Astrocyte (in vitro differentiated cells and primary cell): Measurements from ENCODE around the gene CNPY2.

Source experiments
- EZH2 ChIP-seq: IDR thresholded peaks from 2 replicates; pipeline ENCODE4 v1.6.1; 2012; ENCODE audit warnings: mild to moderate bottlenecking, low read length, inconsistent platforms; ENCODE audit not compliant: insufficient read depth
- TF ChIP-seq, protein P1 (sequence below): IDR thresholded peaks from 2 replicates; pipeline ENCODE4 v1.5.1; 2011; ENCODE audit warnings: low read depth, mild to moderate bottlenecking, inconsistent platforms, low read length, moderate library complexity; ENCODE audit not compliant: insufficient read depth

DNA sequence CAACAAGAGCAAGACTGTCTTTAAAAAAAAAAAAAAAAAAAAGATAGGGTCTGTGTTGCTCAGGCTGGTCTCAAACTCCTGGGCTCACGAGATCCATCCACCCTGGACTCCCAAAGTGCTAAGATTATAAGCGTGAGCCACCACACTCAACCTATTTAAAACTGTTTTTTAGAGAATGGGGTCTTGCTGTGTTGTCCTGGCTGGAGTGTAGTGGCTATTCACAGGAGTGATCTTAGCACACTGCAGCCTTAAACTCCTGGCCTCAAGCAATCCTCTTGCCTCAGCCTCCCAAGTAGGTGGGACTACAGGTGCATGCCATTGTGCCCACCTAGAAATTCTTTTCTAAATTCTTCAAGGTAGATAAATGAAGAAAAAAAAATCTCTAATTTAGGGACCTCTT, 41.5 kb downstream of the CNPY2 start:
- TF ChIP-seq, protein P1, sequence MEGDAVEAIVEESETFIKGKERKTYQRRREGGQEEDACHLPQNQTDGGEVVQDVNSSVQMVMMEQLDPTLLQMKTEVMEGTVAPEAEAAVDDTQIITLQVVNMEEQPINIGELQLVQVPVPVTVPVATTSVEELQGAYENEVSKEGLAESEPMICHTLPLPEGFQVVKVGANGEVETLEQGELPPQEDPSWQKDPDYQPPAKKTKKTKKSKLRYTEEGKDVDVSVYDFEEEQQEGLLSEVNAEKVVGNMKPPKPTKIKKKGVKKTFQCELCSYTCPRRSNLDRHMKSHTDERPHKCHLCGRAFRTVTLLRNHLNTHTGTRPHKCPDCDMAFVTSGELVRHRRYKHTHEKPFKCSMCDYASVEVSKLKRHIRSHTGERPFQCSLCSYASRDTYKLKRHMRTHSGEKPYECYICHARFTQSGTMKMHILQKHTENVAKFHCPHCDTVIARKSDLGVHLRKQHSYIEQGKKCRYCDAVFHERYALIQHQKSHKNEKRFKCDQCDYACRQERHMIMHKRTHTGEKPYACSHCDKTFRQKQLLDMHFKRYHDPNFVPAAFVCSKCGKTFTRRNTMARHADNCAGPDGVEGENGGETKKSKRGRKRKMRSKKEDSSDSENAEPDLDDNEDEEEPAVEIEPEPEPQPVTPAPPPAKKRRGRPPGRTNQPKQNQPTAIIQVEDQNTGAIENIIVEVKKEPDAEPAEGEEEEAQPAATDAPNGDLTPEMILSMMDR: no peak
- no peak for TF ChIP-seq EZH2
